Endothelial cell of umbilical vein (primary cell): ENCODE measurements around the gene PTPN14. TPM values are rescaled to one million over a fixed set of nuclear protein-coding genes. Genes with fewer than 3 reads are reported as not detected.

Experiments used
- BruUV-seq: library from RNA; stranded (reverse); fragments of 400-500 nt; replicated peaks from 2 replicates; lab custom pipeline; 2021; lab: Mats Ljungman, UMichigan
- CTCF ChIA-PET: fragments of 300-600, 350-600 bp; sonication (Branson Sonifier 250); formaldehyde crosslinking; loops from one replicate; lab custom pipeline; 2021; ENCODE audit warnings: antibody characterized with exemption, inconsistent platforms; lab: Charles Lee
- POLR2A ChIA-PET: fragments of 300-600, 350-600 bp; sonication (Branson Sonifier 250); formaldehyde crosslinking; loops from one replicate; lab custom pipeline; 2021; ENCODE audit warnings: antibody characterized with exemption, inconsistent platforms; lab: Charles Lee
- DNase-seq: peaks from one replicate; pipeline ENCODE4 v3.0.0-alpha.2; 2011; ENCODE audit warnings: low read depth, low spot score
- FAIRE-seq: peaks from 2 replicates; lab custom pipeline; 2011; peaks lifted over from hg19 to GRCh38; lab: Jason Lieb, UNC
- H2AFZ ChIP-seq: 2 replicates; pipeline ENCODE4 v1.6.0; 2012; ENCODE audit warnings: low read depth, low read length, control low read depth, inconsistent platforms
- H3K27ac ChIP-seq: 2 replicates; pipeline ENCODE4 v1.5.1; 2011; ENCODE audit warnings: low read depth, mild to moderate bottlenecking, control low read depth, low read length, moderate library complexity; ENCODE audit not compliant: insufficient read depth
- H3K27me3 ChIP-seq, 2 experiments: 2 replicates each; pipeline versions ENCODE4 v1.6.0 to v1.6.1; 2011; ENCODE audit warnings: low read length in 2 of 2, mixed read lengths in 1 of 2; ENCODE audit not compliant: control insufficient read depth in 2 of 2, insufficient read depth in 2 of 2
- H3K36me3 ChIP-seq, 2 experiments: 2 replicates in 1 of 2; 3 replicates in 1 of 2; pipeline ENCODE4 v1.5.1; 2011; ENCODE audit warnings: low read length in 2 of 2, mild to moderate bottlenecking in 1 of 2, moderate library complexity in 1 of 2; ENCODE audit not compliant: control insufficient read depth in 2 of 2, insufficient read depth in 2 of 2; ENCODE audit errors: extremely low read depth in 1 of 2
- H3K4me1 ChIP-seq: 3 replicates; pipeline ENCODE4 v1.5.1; 2011; ENCODE audit warnings: mild to moderate bottlenecking, low read length; ENCODE audit not compliant: control insufficient read depth, insufficient read depth; ENCODE audit errors: extremely low read depth
- H3K4me2 ChIP-seq: 2 replicates; pipeline ENCODE4 v1.6.1; 2011; ENCODE audit warnings: low read length, control low read depth, mixed read lengths; ENCODE audit not compliant: insufficient read depth
- H3K4me3 ChIP-seq, 3 experiments: fragments of 200-600 bp in 1 of 3; sonication (generic), shearing (Covaris generic) in 1 of 3; replicated peaks in 1 of 3; 2 replicates each; pipeline ENCODE4 v1.5.1; 2011 to 2016; ENCODE audit warnings: control low read depth in 3 of 3, low read length in 3 of 3, mild to moderate bottlenecking in 2 of 3, inconsistent platforms in 1 of 3, low read depth in 1 of 3, moderate library complexity in 1 of 3; ENCODE audit not compliant: insufficient read depth in 1 of 3
- H3K79me2 ChIP-seq: 2 replicates; pipeline ENCODE4 v1.6.0; 2012; ENCODE audit warnings: low read length, inconsistent platforms; ENCODE audit not compliant: control insufficient read depth, insufficient read depth
- H3K9ac ChIP-seq: replicated peaks from 2 replicates; pipeline ENCODE3; 2011; ENCODE audit warnings: low read length, control low read depth; ENCODE audit not compliant: insufficient read depth; ENCODE audit errors: extremely low read depth
- H3K9me1 ChIP-seq: replicated peaks from 3 replicates; pipeline ENCODE4 v1.6.0; 2011; ENCODE audit warnings: mild to moderate bottlenecking, low read length; ENCODE audit not compliant: control insufficient read depth, insufficient read depth; ENCODE audit errors: extremely low read depth
- H3K9me3 ChIP-seq: replicated peaks from 2 replicates; pipeline ENCODE4 v1.5.1; 2012; ENCODE audit warnings: low read length, inconsistent platforms; ENCODE audit not compliant: control insufficient read depth, insufficient read depth
- H4K20me1 ChIP-seq: replicated peaks from 2 replicates; pipeline ENCODE3; 2011; ENCODE audit warnings: mild to moderate bottlenecking, low read length; ENCODE audit not compliant: control insufficient read depth, insufficient read depth; ENCODE audit errors: extremely low read depth
- EZH2 ChIP-seq: IDR thresholded peaks from 2 replicates; pipeline ENCODE4 v1.6.1; 2012; ENCODE audit warnings: borderline replicate concordance, low read depth, mild to moderate bottlenecking, moderate library complexity, low read length, inconsistent platforms; ENCODE audit not compliant: severe bottlenecking
- FOS ChIP-seq: IDR thresholded peaks from 2 replicates; pipeline ENCODE4 v1.6.1; 2011; ENCODE audit warnings: mild to moderate bottlenecking, low read length, moderate library complexity, borderline replicate concordance; ENCODE audit not compliant: insufficient read depth
- GATA2 ChIP-seq: IDR thresholded peaks from 2 replicates; pipeline ENCODE4 v1.7.0; 2011; ENCODE audit warnings: low read depth, mild to moderate bottlenecking, moderate library complexity, mixed read lengths, low read length; ENCODE audit not compliant: insufficient read length, insufficient read depth
- JUN ChIP-seq: IDR thresholded peaks from 2 replicates; pipeline ENCODE4 v1.6.1; 2011; ENCODE audit warnings: borderline replicate concordance, low read depth; ENCODE audit not compliant: insufficient read length, insufficient read depth
- MYC ChIP-seq: IDR thresholded peaks from one replicate; pipeline ENCODE4 v1.6.1; 2011; ENCODE audit warnings: mild to moderate bottlenecking, low read depth, low read length
- POLR2A ChIP-seq: IDR thresholded peaks from 2 replicates; pipeline ENCODE4 v1.6.1; 2012; ENCODE audit warnings: low read depth, mild to moderate bottlenecking, control low read depth, low read length
- POLR2AphosphoS5 ChIP-seq: IDR thresholded peaks from 2 replicates; pipeline ENCODE4 v1.6.1; 2012; ENCODE audit warnings: low read depth, mild to moderate bottlenecking, control low read depth, low read length, moderate library complexity; ENCODE audit not compliant: insufficient read depth
- dilution Hi-C: fragments of 300-500 bp; cut with MboI; formaldehyde crosslinking; loops from one replicate; pipeline ENCODE4 v1.15.0; 2019; ENCODE audit warnings: low sequenced_read_pairs; ENCODE audit not compliant: extremely low pct_ligation_motif_present
- intact Hi-C: fragments of 100-400 bp; cut with micrococcal nuclease; formaldehyde crosslinking; loops from one replicate; pipeline ENCODE4 v1.10.0; 2022
- polyA plus RNA-seq, 4 experiments: library from polyadenylated mRNA; depleted of rRNA in 3 of 4; stranded (reverse) in 3 of 4; unstranded in 1 of 4; fragments of >200 nt; gene quantifications; 2 replicates each; pipeline versions ENCODE4 v1.2.1 to v1.2.3, GENCODE V29; 2011 to 2012; ENCODE audit warnings: missing spikeins in 1 of 4
- total RNA-seq: library from RNA; stranded (reverse); gene quantifications from 2 replicates; pipeline ENCODE4 v1.2.3, GENCODE V29; 2021
- TF ChIP-seq, protein P1 (sequence below), 2 donors: IDR thresholded peaks; 1 replicate in 1 of 2; 2 replicates in 1 of 2; pipeline ENCODE4 v1.5.1; 2011; ENCODE audit warnings: low read length in 2 of 2, mild to moderate bottlenecking in 2 of 2, moderate library complexity in 2 of 2, control low read depth in 1 of 2, inconsistent platforms in 1 of 2, low read depth in 1 of 2; ENCODE audit not compliant: insufficient read depth in 1 of 2; ENCODE audit errors: extremely low read depth in 1 of 2
- TF ChIP-seq, protein P2 (sequence below): IDR thresholded peaks from 2 replicates; pipeline ENCODE4 v1.6.1; 2011; ENCODE audit not compliant: insufficient read depth, insufficient read length

Gene PTPN14
- total and polyA plus RNA-seq, 2 donors (not counting 3 experiments of a cell fraction or from before 2014, with no cell fraction given), result 18.5 to 93.0 TPM

DNA sequence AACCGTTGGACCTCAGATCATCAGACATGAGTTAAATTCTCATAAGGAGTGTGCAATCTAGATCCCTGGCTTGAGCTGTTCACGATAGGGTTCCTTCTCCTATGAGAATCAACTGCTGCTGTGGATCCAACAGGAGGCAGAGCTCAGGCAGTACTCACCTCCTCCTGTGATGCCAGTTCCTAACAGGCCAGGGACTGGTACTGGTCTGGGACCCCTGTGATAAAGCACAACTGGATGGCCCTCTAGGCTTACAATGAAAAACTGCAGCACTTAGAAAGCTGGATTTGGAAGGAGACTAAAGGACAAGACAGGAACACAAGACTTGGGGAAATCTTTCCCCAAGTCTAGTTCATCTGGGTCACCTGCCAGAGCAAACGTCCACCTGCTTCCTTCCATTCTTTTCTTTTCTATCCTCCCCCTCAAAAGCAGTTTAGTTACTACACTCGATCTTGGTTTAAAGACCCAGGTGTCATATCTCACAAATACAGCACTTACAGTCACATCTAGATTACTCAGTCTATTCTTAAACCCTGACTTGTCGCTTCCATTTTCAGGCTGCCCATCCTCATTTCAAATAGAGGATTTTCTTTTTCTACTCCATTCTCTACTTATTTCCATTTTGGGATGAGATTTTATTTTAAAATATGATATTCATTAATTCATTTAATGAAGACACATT lies 59.8 kb downstream of the PTPN14 start:
- CTCF ChIA-PET, result interaction anchor here (0.8 to 1.3 kb wide), 4 partner anchors 9 to 93 kb away, joined by 3 to 4 read pairs (median 4); no protein-coding TSS in a partner anchor
- TF ChIP-seq, protein P1, sequence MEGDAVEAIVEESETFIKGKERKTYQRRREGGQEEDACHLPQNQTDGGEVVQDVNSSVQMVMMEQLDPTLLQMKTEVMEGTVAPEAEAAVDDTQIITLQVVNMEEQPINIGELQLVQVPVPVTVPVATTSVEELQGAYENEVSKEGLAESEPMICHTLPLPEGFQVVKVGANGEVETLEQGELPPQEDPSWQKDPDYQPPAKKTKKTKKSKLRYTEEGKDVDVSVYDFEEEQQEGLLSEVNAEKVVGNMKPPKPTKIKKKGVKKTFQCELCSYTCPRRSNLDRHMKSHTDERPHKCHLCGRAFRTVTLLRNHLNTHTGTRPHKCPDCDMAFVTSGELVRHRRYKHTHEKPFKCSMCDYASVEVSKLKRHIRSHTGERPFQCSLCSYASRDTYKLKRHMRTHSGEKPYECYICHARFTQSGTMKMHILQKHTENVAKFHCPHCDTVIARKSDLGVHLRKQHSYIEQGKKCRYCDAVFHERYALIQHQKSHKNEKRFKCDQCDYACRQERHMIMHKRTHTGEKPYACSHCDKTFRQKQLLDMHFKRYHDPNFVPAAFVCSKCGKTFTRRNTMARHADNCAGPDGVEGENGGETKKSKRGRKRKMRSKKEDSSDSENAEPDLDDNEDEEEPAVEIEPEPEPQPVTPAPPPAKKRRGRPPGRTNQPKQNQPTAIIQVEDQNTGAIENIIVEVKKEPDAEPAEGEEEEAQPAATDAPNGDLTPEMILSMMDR (IDR thresholded peaks at IDR 0.05; ENCODE audit: extremely low read depth in 1 of 2, insufficient read depth in 1 of 2, low read depth in 1 of 2, low read length in 2 of 2), result no peak
- no peak for TF ChIP-seq POLR2A
- no peak for TF ChIP-seq EZH2
- TF ChIP-seq GATA2, result no peak
- no peak for TF ChIP-seq MYC
- TF ChIP-seq POLR2AphosphoS5, result no peak
- TF ChIP-seq, protein P2, sequence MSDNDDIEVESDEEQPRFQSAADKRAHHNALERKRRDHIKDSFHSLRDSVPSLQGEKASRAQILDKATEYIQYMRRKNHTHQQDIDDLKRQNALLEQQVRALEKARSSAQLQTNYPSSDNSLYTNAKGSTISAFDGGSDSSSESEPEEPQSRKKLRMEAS, result no peak
- TF ChIP-seq FOS, result no peak
- no peak for TF ChIP-seq JUN
- Histone ChIP-seq H3K4me1 (peaks cover 11% of the 10 kb centered on the region), H2AFZ (no peak overlapping the region), H3K9me3 (no peaks in the 10 kb centered on the region), H4K20me1 (peaks cover 13% of the 10 kb centered on the region), H3K27ac (no peak overlapping the region), H3K79me2 (peaks cover 94% of the 10 kb centered on the region), H3K27me3 (no peaks in the 10 kb centered on the region), H3K9me1 (no peaks in the 10 kb centered on the region), H3K4me2 (no peak overlapping the region), H3K9ac (no peak overlapping the region), H3K4me3 (no peak overlapping the region), H3K36me3 (no peaks in the 10 kb centered on the region)
- FAIRE-seq (no peak), DNase-seq (no peak)
- POLR2A ChIA-PET, result no interaction called here
- no TSS peak for BruUV-seq
- intact Hi-C loops (no loop called here), dilution Hi-C loops (no loop called here)
